BLaER1 treated with 17β-estradiol and CSF1 and Interleukin-3, amounts not matched to agents 10 nM and 100 nM (cell line): ENCODE data around the gene NEDD4L.
A peak's percentile ranks its signal among the peaks of the same experiment; 100 is the strongest.

Experiments
- H3K27ac ChIP-seq, 11 experiments: shearing (Covaris generic); formaldehyde crosslinking; 2 replicates each; pipeline ENCODE4 v1.8.1; 2022
- H3K27me3 ChIP-seq, 11 experiments: shearing (Covaris generic); formaldehyde crosslinking; 2 replicates each; pipeline ENCODE4 v1.8.1; 2022
- H3K36me3 ChIP-seq, 11 experiments: shearing (Covaris generic); formaldehyde crosslinking; 2 replicates each; pipeline ENCODE4 v1.8.1; 2022
- H3K4me1 ChIP-seq, 10 experiments: shearing (Covaris generic); formaldehyde crosslinking; 2 replicates each; pipeline ENCODE4 v1.8.1; 2022
- H3K4me2 ChIP-seq, 11 experiments: shearing (Covaris generic); formaldehyde crosslinking; 2 replicates each; pipeline ENCODE4 v1.8.1; 2022
- H3K4me3 ChIP-seq, 10 experiments: shearing (Covaris generic); formaldehyde crosslinking; 2 replicates each; pipeline ENCODE4 v1.8.1; 2022
- H3K9ac ChIP-seq, 11 experiments: shearing (Covaris generic); formaldehyde crosslinking; 2 replicates each; pipeline ENCODE4 v1.8.1; 2022
- H3K9me3 ChIP-seq, 11 experiments: shearing (Covaris generic); formaldehyde crosslinking; replicated peaks in 1 of 11; 2 replicates each; pipeline ENCODE4 v1.8.1; 2022
- H4K20me1 ChIP-seq, 11 experiments: shearing (Covaris generic); formaldehyde crosslinking; 2 replicates each; pipeline ENCODE4 v1.8.1; 2022
- Cebpa-rat ChIP-seq, 11 experiments: shearing (Covaris generic); IDR thresholded peaks; 2 replicates each; pipeline ENCODE4 v1.8.1; 2022

The NEDD4L gene

DNA sequence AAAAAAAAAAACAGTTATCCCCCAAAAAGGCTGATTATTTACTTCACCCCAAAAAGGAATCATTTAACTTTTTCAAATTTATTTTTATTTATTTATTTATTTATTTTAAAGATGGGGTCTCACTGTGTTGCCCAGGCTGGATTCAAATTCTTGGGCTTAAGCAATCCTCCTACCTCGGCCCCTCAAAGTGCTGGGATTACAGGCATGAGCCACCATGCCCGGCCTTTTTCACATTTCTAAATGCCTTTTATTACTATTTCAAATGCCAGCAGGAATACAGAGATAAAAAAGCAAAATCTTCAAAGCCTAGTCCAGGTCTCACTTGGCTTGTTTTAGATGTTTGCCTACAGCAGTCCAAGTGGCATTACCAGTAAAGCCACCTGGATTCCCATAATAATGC is 345.7 kb downstream of the NEDD4L start:
- peaks cover 0 to 35% (median 8%) of the 10 kb centered on the region in 10 experiments; a peak in 9 of 20 replicates for H3K4me1 ChIP-seq
- no peak overlapping the region for H3K27ac ChIP-seq
- H3K4me2 ChIP-seq: no peak overlapping the region
- no peaks in the 10 kb centered on the region for H3K27me3 ChIP-seq
- no peak overlapping the region for H3K9ac ChIP-seq
- no peaks in the 10 kb centered on the region for H3K9me3 ChIP-seq
- H4K20me1 ChIP-seq: no peaks in the 10 kb centered on the region
- H3K36me3 ChIP-seq: peaks cover 30 to 95% (median 77%) of the 10 kb centered on the region in 11 experiments; a peak in 20 of 22 replicates
- no peak for TF ChIP-seq Cebpa-rat (IDR thresholded peaks at IDR 0.05)
- no peak overlapping the region for H3K4me3 ChIP-seq

DNA sequence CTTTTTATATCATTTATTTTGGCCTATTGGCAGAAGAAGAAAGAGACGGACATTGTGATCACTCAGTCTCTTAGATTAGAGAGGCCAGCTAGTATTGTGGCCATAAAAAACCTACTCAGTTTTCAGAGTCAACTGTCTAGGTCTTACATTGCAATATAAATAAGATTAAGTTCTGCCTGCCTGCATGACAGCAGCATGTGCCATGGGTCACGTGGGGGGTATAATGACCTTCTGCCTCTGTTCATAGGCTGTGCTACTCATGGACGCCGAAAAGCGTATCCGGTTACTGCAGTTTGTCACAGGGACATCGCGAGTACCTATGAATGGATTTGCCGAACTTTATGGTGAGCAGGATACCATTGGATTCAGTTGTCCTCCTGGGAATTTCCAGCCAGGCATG is 346.4 kb downstream of the NEDD4L start:
- no peaks in the 10 kb centered on the region for H3K27me3 ChIP-seq
- H3K4me2 ChIP-seq: no peak overlapping the region
- no peaks in the 10 kb centered on the region for H3K9me3 ChIP-seq
- TF ChIP-seq Cebpa-rat (IDR thresholded peaks at IDR 0.05): no peak
- peaks cover 0 to 42% (median 11%) of the 10 kb centered on the region in 10 experiments; a peak in 11 of 20 replicates for H3K4me1 ChIP-seq
- no peak overlapping the region for H3K27ac ChIP-seq
- peaks cover 28 to 95% (median 74%) of the 10 kb centered on the region in 11 experiments; a peak in 20 of 22 replicates for H3K36me3 ChIP-seq
- H3K4me3 ChIP-seq: no peak overlapping the region
- no peaks in the 10 kb centered on the region for H4K20me1 ChIP-seq
- H3K9ac ChIP-seq: no peak overlapping the region

DNA sequence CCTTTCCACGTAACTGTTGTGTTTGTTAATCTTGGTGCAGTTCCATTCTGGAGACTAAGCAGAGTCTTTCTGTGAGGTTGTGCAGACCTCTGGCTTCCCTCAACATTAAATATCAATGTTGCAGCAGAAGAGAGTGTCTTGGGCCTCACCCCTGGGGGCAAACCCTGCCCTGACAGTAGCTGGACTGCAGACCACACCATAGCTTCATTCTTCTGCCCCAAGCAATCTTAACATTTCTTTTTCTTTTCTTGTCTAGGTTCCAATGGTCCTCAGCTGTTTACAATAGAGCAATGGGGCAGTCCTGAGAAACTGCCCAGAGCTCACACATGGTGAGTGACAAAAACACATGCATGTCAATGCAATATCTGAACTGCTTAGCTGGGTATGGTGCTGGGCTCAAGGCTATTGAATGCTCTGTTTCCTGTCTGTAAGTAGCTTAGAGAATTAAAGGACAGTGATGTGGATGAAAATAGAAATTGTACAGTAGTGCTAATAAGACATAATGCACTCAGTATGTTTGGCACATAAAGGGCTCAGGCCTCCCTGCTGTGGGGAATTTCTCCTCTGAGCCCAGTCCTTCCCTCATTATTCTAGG is 347.3 kb downstream of the NEDD4L start:
- Histone ChIP-seq H3K36me3 (peaks cover 23 to 95% (median 66%) of the 10 kb centered on the region in 11 experiments; a peak in 20 of 22 replicates), H4K20me1 (no peaks in the 10 kb centered on the region), H3K9me3 (no peaks in the 10 kb centered on the region), H3K9ac (no peak overlapping the region), H3K27ac (no peak overlapping the region), H3K4me2 (peak overlapping the region in 1 of 11 experiments; percentile 11; a peak in 1 of 22 replicates), H3K4me1 (peaks cover 0 to 51% (median 21%) of the 10 kb centered on the region in 10 experiments; a peak in 13 of 20 replicates), H3K4me3 (no peak overlapping the region), H3K27me3 (no peaks in the 10 kb centered on the region)
- TF ChIP-seq Cebpa-rat (IDR thresholded peaks at IDR 0.05): no peak

DNA sequence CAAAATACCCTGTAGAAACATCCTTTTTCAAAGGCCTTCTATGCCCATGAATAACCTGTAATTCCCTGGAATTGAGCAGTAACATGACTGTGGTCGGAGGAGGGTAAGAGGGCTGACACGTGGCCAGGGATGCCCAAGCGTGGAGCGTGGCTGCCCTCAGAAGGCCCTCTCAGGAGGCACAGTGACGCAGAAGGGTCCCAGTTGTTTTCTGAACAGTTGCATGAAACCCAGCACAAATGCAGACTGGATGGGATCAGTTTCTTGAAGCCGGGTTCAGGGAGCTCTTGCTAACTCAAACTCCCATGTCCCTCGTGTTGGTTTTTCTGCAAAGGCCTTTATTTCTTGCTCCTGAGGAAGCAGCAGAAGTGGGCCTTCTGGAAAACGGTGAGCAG is 347.9 kb downstream of the NEDD4L start:
- Histone ChIP-seq H3K4me1 (peaks cover 0 to 57% (median 24%) of the 10 kb centered on the region in 10 experiments; a peak in 14 of 20 replicates), H3K9me3 (no peaks in the 10 kb centered on the region), H3K9ac (no peak overlapping the region), H3K27ac (no peak overlapping the region), H3K4me3 (no peak overlapping the region), H3K36me3 (peaks cover 19 to 90% (median 61%) of the 10 kb centered on the region in 11 experiments; a peak in 20 of 22 replicates), H4K20me1 (no peaks in the 10 kb centered on the region), H3K27me3 (no peaks in the 10 kb centered on the region), H3K4me2 (peak overlapping the region in 1 of 11 experiments; percentile 2; a peak in 2 of 22 replicates)
- no peak for TF ChIP-seq Cebpa-rat (IDR thresholded peaks at IDR 0.05)

DNA sequence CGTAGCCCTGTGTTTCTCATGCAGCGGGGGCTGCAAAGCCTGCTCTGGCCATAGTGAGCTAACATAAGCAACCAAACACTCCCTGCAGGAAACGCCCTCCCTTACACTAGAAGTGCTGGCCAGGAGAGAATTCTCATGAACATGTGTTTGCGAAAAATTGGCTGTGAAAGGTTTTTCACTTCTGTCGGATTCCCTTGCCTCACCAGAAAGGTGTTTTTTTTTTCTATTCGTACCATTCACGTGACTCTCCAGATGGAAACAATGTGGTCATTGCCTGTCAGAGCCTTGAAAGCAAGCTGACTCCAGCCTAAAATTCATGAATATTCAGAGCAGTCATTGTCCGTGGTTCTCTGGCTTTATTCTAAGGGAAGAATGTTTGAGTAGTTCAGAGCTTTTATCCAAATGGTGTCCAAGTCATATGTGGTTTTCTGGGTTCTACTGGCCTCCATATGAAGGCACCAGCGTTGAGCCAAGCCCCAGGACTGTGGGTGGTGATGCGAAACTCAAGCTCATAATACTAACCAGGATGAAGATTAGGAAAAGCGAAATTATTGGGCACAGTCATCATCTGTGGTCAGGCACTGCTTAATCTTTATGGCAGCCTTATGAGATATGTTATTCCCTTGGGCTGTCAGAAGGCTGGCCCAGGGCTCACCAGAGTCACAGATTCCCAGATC is 348.4 kb downstream of the NEDD4L start:
- no peak for TF ChIP-seq Cebpa-rat (IDR thresholded peaks at IDR 0.05)
- Histone ChIP-seq H3K9me3 (no peaks in the 10 kb centered on the region), H3K36me3 (peaks cover 19 to 87% (median 59%) of the 10 kb centered on the region in 11 experiments; a peak in 20 of 22 replicates), H3K27ac (no peak overlapping the region), H3K4me3 (no peak overlapping the region), H3K4me2 (peak overlapping the region in 3 of 11 experiments; percentile 2 to 13 (median 7); a peak in 4 of 22 replicates), H3K27me3 (no peaks in the 10 kb centered on the region), H3K4me1 (peaks cover 0 to 62% (median 30%) of the 10 kb centered on the region in 10 experiments; a peak in 15 of 20 replicates), H4K20me1 (no peaks in the 10 kb centered on the region), H3K9ac (no peak overlapping the region)

DNA sequence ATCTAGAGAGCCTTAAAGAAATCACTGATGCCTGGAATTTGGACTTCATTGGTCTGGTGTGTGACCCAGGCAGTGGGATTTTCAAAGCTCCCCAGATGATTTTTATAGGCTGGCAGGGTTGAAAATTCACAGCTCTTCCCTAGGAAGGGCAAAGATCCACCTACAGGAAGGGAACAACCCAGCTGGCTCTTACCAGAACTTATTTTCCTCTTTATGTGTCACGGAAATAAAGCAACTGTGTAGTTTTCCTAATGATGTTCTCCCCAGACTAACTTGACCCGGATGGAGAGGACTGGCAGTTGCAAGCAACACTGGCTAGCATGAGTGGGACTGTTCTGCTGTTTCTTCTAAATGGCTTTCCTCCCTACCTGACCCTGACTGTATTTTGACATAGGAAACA is 349.3 kb downstream of the NEDD4L start:
- Histone ChIP-seq H3K36me3 (peaks cover 19 to 79% (median 51%) of the 10 kb centered on the region in 11 experiments; a peak in 19 of 22 replicates), H3K4me1 (peaks cover 1 to 71% (median 38%) of the 10 kb centered on the region in 10 experiments; a peak in 17 of 20 replicates), H3K4me2 (peak overlapping the region in 3 of 11 experiments; percentile 7 to 22 (median 13); a peak in 3 of 22 replicates)

DNA sequence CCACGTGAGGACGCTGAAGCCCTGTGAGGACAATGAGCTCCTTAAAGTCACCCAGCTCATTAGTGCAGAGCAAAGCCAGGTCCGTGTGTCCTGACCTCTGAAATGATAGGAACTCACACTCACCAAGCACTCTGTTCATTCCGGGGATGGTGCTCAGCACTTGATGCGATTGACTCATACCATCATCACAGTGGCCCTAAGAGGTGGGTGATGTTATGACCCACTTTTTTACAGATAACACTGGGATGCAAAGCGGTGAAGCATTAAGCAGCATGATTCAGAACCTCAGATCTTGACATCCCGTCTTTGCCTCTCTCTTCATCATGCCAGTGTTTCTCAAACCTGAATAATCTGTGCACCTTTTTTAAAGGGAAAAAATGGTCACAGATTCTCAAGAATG is 350.0 kb downstream of the NEDD4L start:
- H3K9me3 ChIP-seq: no peaks in the 10 kb centered on the region
- TF ChIP-seq Cebpa-rat (IDR thresholded peaks at IDR 0.05): no peak
- no peak overlapping the region for H3K27ac ChIP-seq
- peaks cover 9 to 78% (median 46%) of the 10 kb centered on the region in 10 experiments for H3K4me1 ChIP-seq
- no peaks in the 10 kb centered on the region; a peak in 1 of 22 replicates for H4K20me1 ChIP-seq
- H3K9ac ChIP-seq: no peak overlapping the region
- H3K27me3 ChIP-seq: no peaks in the 10 kb centered on the region; a peak in 1 of 22 replicates
- H3K4me3 ChIP-seq: no peak overlapping the region
- H3K4me2 ChIP-seq: peak overlapping the region in 3 of 11 experiments; percentile 22 to 83 (median 33); a peak in 6 of 22 replicates
- peaks cover 15 to 71% (median 44%) of the 10 kb centered on the region in 11 experiments; a peak in 19 of 22 replicates for H3K36me3 ChIP-seq

More for the DNA sequence above, 349.3 kb downstream of the NEDD4L start:
- H3K27ac ChIP-seq: no peak overlapping the region
- H3K9ac ChIP-seq: no peak overlapping the region
- TF ChIP-seq Cebpa-rat (IDR thresholded peaks at IDR 0.05): no peak
- H3K4me3 ChIP-seq: no peak overlapping the region
- H3K27me3 ChIP-seq: no peaks in the 10 kb centered on the region
- no peaks in the 10 kb centered on the region for H3K9me3 ChIP-seq
- H4K20me1 ChIP-seq: no peaks in the 10 kb centered on the region

DNA sequence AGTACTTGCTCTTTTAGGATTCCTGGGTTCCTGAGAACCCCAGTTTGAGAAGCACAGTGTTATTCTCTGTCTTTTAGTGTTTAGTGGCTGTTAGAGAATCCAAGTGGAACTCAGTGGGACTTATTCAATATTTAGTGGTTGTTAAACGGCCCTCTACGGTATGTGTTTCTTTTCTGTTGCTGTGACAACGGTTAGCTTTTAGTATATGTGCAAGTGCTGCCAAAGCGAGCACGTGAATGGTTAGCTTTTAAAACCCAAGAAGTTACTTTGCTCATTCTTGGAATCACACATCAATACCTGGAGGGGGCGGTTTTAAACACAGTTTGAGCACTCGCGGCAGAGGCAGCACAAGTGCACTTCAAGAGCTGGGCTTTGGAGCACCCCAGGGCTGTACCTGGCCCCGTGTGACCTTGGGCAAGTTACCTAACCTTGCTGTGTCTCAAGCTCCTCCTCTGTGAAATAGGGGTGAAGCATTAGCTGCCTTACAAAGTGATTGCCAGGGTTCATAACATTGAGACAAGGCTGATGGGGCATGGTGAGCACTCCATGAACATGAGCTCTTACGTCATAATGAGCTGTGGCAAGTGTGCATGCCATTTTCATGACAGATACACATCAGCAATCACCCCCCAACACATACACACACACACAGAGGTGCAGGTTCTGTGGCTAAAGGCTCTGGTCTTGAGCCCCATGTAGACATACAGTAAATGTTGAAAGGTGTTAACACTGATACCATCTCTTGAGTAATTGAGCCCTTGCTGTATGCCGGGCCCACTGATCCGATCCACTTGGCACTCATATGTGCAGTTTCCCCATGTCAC is 350.8 kb downstream of the NEDD4L start:
- TF ChIP-seq Cebpa-rat (IDR thresholded peaks at IDR 0.05): no peak
- Histone ChIP-seq H3K9me3 (no peaks in the 10 kb centered on the region), H3K36me3 (peaks cover 11 to 66% (median 38%) of the 10 kb centered on the region in 11 experiments; a peak in 18 of 22 replicates), H3K9ac (no peak overlapping the region), H4K20me1 (no peaks in the 10 kb centered on the region; a peak in 1 of 22 replicates), H3K4me1 (peaks cover 11 to 86% (median 53%) of the 10 kb centered on the region in 10 experiments), H3K27me3 (no peaks in the 10 kb centered on the region; a peak in 1 of 22 replicates), H3K4me3 (no peak overlapping the region), H3K27ac (no peak overlapping the region), H3K4me2 (peak overlapping the region in 4 of 11 experiments; percentile 22 to 83 (median 61); a peak in 7 of 22 replicates)
